ENCODE measurements around the gene CROCC2.

The CROCC2 gene

DNA sequence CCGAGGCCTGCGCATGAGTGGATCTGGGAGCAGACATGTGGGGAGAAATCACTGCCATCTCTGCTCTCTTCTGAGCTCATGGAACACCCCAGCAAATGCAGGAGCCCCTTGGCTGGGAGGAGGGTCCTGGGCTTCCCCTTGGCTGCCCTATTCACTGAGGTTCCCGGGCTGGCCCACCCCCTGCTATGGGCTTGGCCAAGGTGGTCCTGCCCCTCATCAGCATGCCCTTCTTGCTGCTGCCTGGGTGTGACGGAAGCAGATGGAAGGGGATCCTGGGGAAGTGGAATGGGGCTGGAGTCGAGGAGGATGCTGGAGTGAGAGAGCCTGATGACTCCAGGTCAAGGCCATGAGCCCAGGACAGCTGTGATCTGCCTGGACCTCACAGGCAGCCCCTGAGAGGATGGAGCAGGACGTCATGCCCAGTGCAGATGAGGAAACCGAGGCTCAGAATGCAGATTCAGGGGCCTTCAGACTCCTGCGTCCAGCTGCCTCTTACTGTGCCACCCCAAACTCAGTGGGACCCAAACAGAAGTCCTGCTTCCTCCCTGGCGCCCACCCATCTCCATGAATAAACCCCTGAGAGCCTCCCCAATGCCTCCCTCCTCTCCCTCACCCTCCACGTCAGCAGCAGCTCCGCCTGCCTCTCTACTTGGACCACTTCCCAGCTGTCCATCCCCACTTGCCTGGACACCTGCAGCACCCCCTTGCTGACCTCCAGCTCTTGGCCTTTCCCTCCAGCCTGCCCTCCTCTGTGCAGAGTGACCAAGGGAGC, 96.3 kb downstream of the CROCC2 start:
- H3K4me3 ChIP-seq (replicated peaks; ENCODE audit: low read depth, low read length) = no peak overlapping the region
- TF ChIP-seq, protein P1, sequence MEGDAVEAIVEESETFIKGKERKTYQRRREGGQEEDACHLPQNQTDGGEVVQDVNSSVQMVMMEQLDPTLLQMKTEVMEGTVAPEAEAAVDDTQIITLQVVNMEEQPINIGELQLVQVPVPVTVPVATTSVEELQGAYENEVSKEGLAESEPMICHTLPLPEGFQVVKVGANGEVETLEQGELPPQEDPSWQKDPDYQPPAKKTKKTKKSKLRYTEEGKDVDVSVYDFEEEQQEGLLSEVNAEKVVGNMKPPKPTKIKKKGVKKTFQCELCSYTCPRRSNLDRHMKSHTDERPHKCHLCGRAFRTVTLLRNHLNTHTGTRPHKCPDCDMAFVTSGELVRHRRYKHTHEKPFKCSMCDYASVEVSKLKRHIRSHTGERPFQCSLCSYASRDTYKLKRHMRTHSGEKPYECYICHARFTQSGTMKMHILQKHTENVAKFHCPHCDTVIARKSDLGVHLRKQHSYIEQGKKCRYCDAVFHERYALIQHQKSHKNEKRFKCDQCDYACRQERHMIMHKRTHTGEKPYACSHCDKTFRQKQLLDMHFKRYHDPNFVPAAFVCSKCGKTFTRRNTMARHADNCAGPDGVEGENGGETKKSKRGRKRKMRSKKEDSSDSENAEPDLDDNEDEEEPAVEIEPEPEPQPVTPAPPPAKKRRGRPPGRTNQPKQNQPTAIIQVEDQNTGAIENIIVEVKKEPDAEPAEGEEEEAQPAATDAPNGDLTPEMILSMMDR (IDR thresholded peaks at IDR 0.05; ENCODE audit: low read depth, low read length, missing control alignments) = no peak
- no peak for DNase-seq (ENCODE audit: extremely low read depth, low read depth)

DNA sequence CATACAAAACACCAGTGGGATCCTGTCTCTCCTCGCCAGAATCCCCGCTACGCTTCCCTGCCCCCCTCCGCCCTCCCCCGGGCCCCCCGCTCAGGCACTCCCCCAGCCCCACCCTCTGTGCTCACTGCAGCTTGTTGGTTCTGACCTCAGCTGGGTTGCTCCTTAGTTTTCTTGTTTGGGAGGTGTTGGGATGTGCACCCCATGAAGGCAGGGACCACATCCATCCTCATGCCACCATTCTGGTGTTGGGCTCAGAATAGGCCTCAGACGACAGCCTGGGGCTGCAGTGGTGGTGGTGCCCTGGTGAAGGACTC, 96.9 kb downstream of the CROCC2 start:
- no peak overlapping the region for H3K4me3 ChIP-seq (replicated peaks; ENCODE audit: low read depth, low read length)
- no peak for DNase-seq (ENCODE audit: extremely low read depth, low read depth)
- TF ChIP-seq, protein P1 (IDR thresholded peaks at IDR 0.05; ENCODE audit: low read depth, low read length, missing control alignments) = no peak

DNA sequence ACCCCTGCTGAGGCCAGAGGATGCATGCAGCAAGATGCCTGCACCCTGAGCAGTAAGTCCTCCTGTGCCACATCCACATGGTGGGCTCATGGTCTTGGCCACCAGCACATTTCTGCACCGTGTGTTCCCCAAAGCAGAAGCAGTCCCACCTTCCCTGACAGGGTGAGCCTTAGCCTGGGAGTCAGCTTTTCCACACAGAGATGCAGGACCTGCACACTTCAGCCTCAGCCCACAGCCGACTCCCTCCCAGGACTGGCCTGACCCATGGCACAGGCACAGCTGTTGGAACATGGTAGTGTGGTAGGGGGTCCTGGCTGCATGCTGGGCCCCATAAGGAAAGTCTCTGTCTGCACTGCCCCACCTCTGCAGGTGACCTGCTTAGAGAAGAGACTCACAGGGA, 97.2 kb downstream of the CROCC2 start:
- no peak overlapping the region for H3K4me3 ChIP-seq (replicated peaks; ENCODE audit: low read depth, low read length)
- TF ChIP-seq, protein P1 (IDR thresholded peaks at IDR 0.05; ENCODE audit: low read depth, low read length, missing control alignments) = no peak
- no peak for DNase-seq (ENCODE audit: extremely low read depth, low read depth)

DNA sequence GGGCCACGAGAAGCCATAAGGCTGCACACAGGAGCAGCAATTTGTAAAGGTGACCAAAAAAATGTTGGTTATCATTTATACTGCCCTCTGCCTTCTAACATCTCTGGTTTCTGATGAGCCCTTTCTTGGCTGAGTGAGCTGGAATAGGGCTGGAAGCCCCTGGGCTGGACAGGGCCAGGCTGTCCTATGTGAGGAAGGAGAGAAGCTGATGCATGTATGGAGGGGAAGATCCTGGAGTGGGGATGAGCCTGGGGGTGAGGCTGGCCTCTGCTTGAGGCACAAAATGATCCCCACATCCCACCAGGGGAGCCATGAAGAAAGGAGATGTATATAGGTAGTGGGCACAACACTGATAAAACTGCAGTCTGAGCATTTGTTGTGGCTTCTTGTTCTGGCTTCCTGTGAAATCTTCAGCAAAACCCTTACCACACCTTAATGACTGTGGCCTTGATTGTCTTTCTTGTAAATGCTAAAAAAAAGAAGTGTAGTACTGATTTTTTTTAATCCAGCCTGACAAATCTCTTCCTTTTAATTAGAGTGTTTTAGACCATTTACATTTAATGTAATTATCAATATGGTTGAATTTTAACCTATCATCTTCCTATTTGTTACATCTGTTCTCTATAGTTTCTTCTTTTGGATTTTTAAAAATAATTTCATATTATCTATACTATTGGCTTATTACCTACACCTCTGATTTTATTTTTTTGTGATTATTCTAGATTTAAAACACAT, 97.9 kb downstream of the CROCC2 start:
- TF ChIP-seq, protein P1 (IDR thresholded peaks at IDR 0.05; ENCODE audit: low read depth, low read length, missing control alignments) = no peak
- H3K4me3 ChIP-seq (replicated peaks; ENCODE audit: low read depth, low read length) = no peak overlapping the region
- no peak for DNase-seq (ENCODE audit: extremely low read depth, low read depth)

DNA sequence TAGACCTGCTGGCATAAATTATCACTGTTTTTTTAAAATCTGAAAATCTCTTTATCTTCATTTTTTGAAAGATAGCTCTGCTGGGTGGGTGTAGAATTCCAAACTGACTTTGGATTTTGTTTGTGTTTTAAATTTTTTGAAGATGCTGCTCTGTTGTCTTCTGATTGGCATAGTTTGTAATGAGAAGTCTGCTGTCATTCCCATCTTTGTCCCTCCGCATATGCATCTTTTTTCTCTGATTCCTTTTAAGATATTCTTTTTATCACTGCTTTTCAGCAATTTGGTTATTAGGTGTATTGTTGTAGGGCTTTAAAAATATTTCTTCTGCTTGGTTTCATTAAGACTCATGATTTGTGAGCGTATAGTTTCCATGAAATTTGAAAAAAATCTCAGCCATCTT, 99.4 kb downstream of the CROCC2 start:
- no peak for DNase-seq (ENCODE audit: extremely low read depth, low read depth)
- TF ChIP-seq, protein P1 (IDR thresholded peaks at IDR 0.05; ENCODE audit: low read depth, low read length, missing control alignments) = no peak
- no peak overlapping the region for H3K4me3 ChIP-seq (replicated peaks; ENCODE audit: low read depth, low read length)

DNA sequence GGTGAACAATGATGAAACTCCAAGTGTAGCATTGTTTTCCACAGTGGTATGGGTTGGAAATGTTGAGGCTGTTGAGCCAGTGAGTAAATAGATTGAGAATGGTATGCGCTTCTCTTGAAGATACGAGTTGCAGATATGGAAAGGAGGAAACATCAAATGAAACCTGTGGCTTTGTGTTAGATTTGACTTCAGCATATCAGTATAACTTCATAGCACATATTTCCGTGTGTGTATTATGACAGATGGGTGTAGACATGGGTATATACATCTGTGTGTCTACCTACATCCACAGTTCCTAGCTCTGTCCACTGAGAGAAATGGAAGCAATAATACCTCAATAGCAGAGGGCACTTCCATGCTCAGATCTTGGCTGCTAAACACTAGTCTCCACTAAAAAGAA, 100.3 kb downstream of the CROCC2 start:
- DNase-seq (ENCODE audit: extremely low read depth, low read depth) = no peak
- no peak overlapping the region for H3K4me3 ChIP-seq (replicated peaks; ENCODE audit: low read depth, low read length)
- TF ChIP-seq, protein P1 (IDR thresholded peaks at IDR 0.05; ENCODE audit: low read depth, low read length, missing control alignments) = no peak
